CD4-positive, alpha-beta T cell treated with Interleukin-6 for 4 hours (primary cell): ENCODE data around the gene BPTF.
"Not testable (repeated sequence)": the region's sequence is repeated elsewhere in the genome, so short reads cannot be mapped to it uniquely, and the experiment has no call there.

Source experiments
- DNase-seq: peaks from one replicate; pipeline ENCODE4 v3.0.0-alpha.2; 2020; ENCODE audit warnings: mixed read lengths

Gene BPTF

GRCh38 chr17:67824735-67825626 is at the start of gene BPTF:
BPTF (plus strand) TSS chr17:67825503; CDS start chr17:67825725, 222 bp downstream.
- peak; percentile 92 for DNase-seq

DNA sequence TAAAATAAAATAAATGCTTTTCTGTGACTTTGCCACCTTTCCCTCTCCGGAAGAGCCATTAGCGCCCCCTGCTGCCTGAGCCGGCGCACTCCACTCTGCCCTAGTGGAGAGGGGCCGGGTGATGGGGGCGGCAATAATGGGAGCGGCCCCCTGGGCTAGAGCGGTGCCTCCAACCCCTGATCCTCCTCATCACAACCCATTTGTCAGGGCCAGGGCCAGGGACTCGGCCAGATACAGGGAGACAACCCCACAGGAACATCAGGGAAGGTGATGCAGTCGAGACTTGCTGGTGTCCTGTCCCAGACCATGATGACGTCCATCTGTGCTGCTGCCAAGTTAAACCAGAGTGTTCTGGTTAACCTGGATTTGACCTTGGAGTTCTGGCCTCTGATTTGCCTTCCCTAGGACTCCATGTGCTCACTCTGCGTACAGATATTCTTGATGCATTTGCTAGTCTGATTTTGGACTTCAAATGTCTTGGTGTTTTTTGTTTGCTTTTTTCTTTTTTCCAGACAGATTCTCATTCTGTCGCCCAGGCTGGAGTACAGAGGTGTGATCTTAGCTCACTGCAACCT is 46.1 kb upstream of the BPTF start:
- peak; percentile 46 for DNase-seq

- DNase-seq = no peak
Observed at GRCh38 chr17:67784364-67785121, 40.8 kb upstream of the BPTF start.

DNA sequence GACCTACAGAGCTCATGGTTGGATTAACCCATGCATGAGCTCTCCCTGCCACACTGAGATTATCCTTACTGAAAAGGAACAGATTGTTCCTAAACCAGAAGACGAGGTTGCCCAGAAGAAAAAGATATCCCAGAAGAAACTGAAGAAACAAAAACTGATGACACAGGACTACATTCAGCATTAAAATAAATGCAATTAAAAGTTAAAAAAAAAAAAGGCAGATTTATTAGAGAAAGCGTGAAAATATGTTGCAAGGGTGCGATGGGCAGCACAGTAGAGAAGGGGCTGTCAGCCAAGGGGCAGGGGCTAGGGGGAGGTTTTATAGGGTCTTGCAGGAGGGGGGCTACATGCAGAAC is 40.2 kb upstream of the BPTF start:
- DNase-seq = no peak

DNA sequence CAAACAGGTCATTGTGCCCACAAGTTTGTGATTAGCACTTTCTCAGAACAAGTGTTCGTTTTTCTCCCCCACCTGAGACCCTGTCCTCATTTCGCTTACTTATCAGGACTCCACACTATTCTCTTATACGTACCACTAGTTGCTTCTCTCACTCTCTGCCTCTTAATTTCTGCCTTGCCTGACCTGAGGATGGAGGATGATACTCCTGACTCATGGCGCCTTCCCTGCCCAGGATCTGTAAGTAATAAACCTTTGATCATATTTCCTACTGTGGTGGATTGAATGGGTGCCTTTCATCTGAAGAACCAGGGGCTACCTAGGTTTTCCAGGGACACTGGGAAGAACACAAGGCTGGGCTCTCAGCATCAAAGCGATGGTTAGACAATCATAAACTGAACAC is 39.8 kb upstream of the BPTF start:
- no peak for DNase-seq

GRCh38 chr17:67800495-67800928 is 24.8 kb upstream of the BPTF start:
- peak; percentile 57 for DNase-seq

DNA sequence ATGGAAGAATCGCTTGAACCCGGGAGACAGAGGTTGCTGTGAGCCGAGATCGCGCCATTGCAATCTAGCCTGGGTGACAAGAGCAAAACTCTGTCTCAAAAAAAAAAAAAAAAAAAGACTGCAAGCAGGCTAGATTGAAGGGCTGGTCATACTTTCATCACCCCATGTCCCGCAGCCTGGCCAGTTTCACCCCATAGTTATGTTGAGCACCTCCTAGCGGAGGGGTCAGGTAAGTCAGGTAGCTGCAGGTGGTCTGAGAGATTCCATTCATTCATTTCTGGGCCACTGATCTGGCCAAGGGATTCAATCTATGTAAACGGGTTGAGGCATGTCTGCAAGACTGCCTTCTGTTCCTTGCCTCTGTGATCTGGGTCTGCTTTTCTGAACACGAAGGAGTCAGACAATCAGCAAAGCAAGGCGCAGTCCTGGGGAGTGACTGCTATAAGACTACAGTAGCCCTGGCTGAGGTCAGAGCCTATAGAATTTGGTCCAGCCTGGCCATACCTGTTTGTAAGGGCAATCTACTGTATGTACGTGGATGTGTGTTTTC is 23.6 kb upstream of the BPTF start:
- DNase-seq = no peak

GRCh38 chr17:67810464-67810863 is 14.8 kb upstream of the BPTF start:
- no peak for DNase-seq

DNA sequence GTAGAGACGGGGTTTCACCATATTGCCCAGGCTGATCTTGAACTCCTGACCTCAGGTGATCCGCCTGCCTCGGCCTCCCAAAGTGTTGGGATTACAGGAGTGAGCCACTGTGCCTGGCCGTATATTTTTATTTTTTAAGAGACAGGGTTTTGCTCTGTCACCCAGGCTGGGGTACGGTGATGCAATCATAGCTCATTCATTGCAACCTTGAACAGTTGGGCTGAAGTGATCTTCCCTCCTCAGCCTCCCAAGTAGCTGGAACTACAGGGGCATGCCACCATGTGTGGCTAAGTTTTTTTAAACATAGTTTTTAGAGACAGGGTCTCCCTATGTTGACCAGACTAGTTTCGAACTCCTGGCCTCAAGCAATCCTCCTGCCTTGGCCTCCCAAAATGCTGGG is 12.9 kb upstream of the BPTF start:
- not testable (repeated sequence) for DNase-seq

DNA sequence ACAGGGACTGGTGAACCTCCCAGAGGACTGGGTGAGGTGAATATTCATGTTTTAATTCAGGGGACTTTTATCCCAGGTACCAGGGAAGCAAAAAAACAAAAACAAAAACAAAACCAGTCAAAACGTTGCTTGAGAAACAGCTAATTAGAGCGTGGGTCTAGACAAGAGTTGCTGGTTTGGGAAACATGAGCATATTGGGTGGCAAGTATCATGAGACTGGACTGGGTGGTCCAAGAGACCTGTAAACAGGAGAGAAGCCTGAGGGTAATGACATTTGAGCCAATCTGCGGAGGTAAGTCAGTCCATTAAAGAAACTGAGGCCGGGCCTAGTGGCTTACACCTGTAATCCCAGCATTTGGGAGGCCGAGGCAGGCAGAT is 11.5 kb upstream of the BPTF start:
- DNase-seq = no peak

DNA sequence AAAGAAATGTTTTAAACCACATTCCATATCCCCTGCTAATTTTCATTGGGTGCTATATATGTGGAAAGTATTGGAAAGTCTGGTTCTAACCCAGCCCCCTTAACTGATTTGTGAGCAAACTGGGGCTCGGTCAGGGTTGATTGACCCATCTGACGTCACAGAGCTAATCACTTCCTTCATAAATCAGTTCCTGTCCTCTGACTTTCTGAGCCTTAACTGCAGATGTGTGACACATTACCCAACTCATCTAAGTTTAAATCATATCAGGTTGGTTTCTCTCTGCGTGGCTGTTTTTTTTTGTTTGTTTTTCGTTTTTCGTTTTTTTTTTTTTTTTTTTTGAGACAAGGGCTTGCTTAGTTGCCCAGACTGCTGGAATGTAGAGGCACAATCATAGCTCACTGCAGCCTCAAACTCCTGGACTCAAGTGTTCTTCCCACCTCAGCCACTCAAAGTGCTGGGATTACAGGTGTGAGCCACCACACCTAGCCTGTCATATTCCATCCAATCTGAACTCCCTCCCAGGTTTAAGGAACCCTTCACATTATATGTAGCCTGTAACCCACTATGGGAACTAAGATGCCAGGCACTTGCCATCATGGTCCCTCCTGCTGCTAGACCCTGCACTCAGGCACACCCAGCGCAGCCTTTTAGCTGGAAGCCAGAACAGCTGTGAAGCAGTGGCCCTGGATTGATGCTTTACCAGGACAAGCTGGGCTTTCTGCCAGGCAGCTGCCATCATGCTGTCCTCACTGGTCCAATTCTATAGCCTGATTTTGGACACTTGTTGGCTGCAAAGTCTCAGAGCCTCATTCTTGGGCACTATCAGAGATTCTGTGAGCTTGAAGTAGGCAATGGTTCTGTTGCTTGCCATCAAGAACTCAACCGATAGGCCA is 6.9 kb upstream of the BPTF start:
- DNase-seq = no peak

DNA sequence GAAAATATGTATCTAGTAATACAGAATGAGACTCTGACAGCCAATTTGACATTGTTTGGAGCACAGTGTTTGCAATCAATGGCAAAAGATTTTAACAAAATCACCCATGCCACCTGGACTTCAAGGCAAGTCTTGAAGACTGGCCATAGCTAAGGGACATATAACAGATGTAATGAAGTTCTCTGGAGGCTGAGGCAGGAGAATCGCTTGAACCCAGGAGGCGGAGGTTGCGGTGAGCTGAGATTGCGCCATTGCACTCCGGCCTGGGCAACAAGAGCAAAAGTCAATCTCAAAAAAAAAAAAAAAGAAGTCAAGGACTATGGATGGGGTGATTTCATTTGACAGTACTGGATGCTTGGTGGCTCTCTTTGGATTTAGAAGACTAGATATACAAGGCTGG is 5.6 kb upstream of the BPTF start:
- no peak for DNase-seq

DNA sequence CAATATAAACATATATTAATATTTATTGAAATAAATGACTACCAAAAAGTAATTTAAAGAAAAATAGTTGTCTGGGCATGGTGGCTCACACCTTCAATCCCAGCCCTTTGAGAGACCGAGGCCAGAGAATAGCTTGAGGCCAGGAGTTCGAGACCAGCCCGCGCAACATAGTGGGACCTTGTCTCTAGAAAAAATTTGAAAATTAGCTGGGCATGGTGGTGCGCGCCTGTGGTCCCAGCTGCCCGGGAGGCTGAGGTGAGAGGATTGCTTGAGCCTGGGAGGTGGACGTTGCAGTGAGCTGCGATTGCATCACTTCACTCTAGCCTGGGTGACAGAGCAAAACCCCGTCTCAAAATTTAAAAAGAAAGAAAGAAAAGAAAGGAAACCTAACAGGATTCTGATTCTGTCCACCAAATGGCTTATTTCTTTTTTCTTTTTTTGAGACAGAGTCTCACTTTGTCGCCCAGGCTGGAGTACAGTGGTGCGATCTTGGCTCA is 3.4 kb upstream of the BPTF start:
- no peak for DNase-seq

- DNase-seq = peak; percentile 61
Observed at GRCh38 chr17:67825627-67826601, 611 bp downstream of the BPTF start.

DNA sequence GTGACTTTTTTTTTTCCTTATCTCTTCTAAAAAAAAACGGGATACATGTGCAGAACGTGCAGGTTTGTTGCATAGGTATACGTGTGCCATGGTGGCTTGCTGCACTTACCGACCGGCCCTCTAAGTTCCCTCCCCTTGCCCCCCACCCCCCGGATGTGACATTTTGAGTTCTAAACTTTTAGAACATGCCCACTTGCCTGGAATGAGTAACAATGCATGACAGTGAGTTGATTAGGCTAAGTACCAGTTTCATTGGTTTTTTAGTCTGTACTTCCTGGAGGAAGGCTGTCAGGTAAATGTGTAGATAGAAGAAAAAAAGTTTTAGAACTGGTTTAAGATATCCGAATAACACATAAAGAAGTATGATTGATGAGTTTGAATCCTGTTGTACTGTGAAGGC is 4.0 kb downstream of the BPTF start:
- DNase-seq = peak; percentile 70

DNA sequence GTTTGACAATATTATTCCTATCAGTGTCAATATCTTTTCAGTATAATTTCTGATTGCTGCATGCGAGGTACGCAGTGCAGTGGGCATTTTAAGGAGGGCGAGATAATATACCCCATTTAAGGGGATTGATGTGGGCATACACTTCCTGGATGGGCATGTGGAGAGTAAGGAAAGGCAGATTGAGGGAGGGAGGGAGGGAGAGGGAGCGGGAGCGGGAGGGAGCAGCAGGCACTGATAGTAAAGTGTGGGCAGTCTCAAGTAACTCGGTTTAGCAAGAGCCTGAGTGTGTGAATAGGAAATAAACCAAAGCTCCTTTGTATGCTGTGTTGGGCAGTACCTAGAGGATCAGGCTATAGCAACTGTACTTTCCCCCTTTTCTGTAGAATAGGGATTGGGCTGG is 5.1 kb downstream of the BPTF start:
- DNase-seq = no peak

DNA sequence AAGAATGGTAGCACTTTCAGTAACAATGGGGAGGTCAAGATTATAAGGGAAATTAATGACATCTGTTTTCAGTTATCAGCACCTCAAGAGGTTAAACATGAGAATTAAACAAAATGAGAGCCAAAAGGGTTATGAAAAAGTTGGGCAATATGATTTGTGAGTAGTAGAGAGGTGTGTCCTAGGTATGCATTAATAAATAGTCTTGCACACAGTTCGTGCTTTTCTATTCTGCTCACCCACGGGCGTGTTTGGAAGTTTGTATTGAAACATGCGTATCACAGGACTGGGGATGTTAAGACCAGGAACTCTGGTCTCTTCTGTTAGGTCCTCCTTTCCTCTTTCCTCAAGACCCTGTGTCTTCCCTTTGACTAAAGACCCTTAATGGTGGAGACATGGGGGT is 6.0 kb downstream of the BPTF start:
- DNase-seq = no peak

- DNase-seq = no peak
Observed at GRCh38 chr17:67833134-67833533, 7.8 kb downstream of the BPTF start.

GRCh38 chr17:67833946-67834631 is 8.8 kb downstream of the BPTF start:
- DNase-seq = no peak

DNA sequence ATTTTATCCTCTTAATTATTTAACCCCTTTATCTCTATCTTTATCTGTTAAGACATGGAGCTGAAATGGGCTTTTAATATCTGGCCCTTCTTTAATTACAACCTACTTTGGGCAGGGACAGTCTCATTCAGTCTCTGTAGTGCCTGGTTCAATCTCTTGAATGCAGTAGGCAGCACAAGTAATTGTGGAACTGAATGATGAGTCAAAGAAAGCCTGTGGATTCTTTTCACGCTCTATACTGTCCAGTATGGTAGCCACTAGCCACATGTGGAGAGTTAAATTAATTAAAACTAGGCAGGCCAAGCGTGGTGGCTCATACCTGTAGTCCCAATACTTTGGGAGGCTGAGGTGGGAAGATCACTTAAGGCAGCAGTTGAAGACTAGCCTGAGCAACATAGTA is 9.3 kb downstream of the BPTF start:
- DNase-seq = no peak
